Naive B cell (primary cell): Measurements from ENCODE around the gene DMAC1. TPM values are rescaled to one million over a fixed set of nuclear protein-coding genes. Genes with fewer than 3 reads are reported as not detected.

Experiments
- ATAC-seq, 2 donors: fragments of 150-1000 bp; cut with Tn5 transposase; 2 replicates each; pipeline ENCODE4 v1.10.0; 2021; ENCODE audit warnings: low read depth in 2 of 2, mild to moderate bottlenecking in 2 of 2, moderate library complexity in 2 of 2
- DNase-seq: peaks from one replicate; pipeline ENCODE4 v3.0.0; 2022
- H3K27ac Mint-ChIP-seq, 6 donors: one replicate each; pipeline ENCODE4 v1.8.0; 2020 to 2022; ENCODE audit warnings: mild to moderate bottlenecking in 6 of 6, mixed read lengths in 6 of 6, moderate library complexity in 5 of 6, inconsistent platforms in 2 of 6
- H3K27me3 Mint-ChIP-seq, 3 donors: one replicate each; pipeline ENCODE4 v1.8.0; 2021 to 2022; ENCODE audit warnings: mixed read lengths in 3 of 3, mild to moderate bottlenecking in 1 of 3
- H3K36me3 Mint-ChIP-seq, 2 donors: one replicate each; pipeline ENCODE4 v1.8.0; 2020 to 2022; ENCODE audit warnings: mixed read lengths in 2 of 2, inconsistent platforms in 1 of 2, mild to moderate bottlenecking in 1 of 2
- H3K4me1 Mint-ChIP-seq, 3 donors: one replicate each; pipeline ENCODE4 v1.8.0; 2020 to 2022; ENCODE audit warnings: mixed read lengths in 3 of 3, inconsistent platforms in 1 of 3, mild to moderate bottlenecking in 1 of 3, moderate library complexity in 1 of 3
- H3K4me3 Mint-ChIP-seq, 8 donors: one replicate each; pipeline ENCODE4 v1.8.0; 2020 to 2022; ENCODE audit warnings: mild to moderate bottlenecking in 8 of 8, mixed read lengths in 8 of 8, moderate library complexity in 8 of 8, inconsistent platforms in 2 of 8
- H3K9me3 Mint-ChIP-seq, 7 donors: one replicate each; pipeline ENCODE4 v1.8.0; 2020 to 2022; ENCODE audit warnings: mixed read lengths in 7 of 7, mild to moderate bottlenecking in 5 of 7, inconsistent platforms in 2 of 7, moderate library complexity in 1 of 7
- polyA plus RNA-seq, 6 donors: library from polyadenylated mRNA; unstranded; fragments of 300-500 nt; fragmentation: Illumina TruSeq; gene quantifications; one replicate each; pipeline ENCODE4 v1.2.3, GENCODE V29; 2021; ENCODE audit warnings: low read depth in 6 of 6

Gene DMAC1
- polyA plus RNA-seq, 6 donors from 2014 or later = 22.0 to 68.0 (median 57.9) TPM

DNA sequence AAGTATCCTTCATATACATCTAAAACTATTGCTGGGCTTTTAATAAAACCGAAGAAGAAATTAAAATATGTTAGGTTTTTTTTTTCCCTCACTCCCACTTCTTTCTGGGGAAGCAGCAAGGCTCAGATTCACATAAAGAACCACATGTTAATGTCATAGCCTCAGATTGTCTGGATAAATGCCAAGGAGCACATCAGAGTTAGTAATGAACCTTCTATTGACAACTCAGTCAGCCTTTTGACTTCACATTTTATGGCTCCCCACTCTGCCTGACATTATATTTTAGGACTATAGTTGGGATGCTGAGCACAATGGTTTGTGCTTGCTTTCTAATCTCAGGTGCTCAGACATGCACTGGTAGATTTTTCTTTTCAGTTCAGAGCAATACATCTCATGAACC lies 21.8 kb downstream of the DMAC1 start:
- Mint-ChIP-seq H3K27ac (no peak overlapping the region), H3K9me3 (no peaks in the 10 kb centered on the region), H3K36me3 (peaks cover 0 to 8% of the 10 kb centered on the region in 2 donors), H3K4me1 (peaks cover 0 to 6% (median 5%) of the 10 kb centered on the region in 3 donors), H3K27me3 (no peaks in the 10 kb centered on the region), H3K4me3 (no peak overlapping the region)
- no peak for ATAC-seq
- no peak for DNase-seq

- Mint-ChIP-seq H3K4me1 (no peaks in the 10 kb centered on the region), H3K9me3 (peaks cover under 1 to 11% (median 5%) of the 10 kb centered on the region in 7 donors), H3K4me3 (no peak overlapping the region), H3K27me3 (peaks cover 11 to 18% (median 17%) of the 10 kb centered on the region in 3 donors), H3K27ac (no peak overlapping the region), H3K36me3 (peaks cover 0 to 5% of the 10 kb centered on the region in 2 donors)
- ATAC-seq (no peak), DNase-seq (no peak)
Observed at GRCh38 chr9:7770111-7770510, 29.5 kb downstream of the DMAC1 start.

DNA sequence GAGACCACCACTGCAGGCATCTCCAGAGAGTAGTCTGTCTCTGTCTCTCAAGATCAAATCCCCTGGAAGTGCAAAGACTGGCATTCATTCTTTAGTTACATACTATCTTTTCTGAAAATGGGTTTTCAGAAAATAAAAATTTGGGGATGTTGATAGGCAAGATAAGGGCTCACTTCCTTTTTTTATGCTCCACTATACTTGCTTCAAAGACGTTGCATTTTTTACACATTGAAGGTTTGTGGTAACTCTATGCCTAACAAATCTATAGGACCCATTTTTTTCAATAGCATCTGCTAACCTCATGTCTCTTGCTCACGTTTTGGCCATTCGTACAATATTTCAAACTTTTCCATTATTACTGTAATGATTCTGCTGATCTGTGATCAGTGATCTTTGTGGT lies 37.0 kb downstream of the DMAC1 start:
- H3K4me3 Mint-ChIP-seq = no peak overlapping the region

DNA sequence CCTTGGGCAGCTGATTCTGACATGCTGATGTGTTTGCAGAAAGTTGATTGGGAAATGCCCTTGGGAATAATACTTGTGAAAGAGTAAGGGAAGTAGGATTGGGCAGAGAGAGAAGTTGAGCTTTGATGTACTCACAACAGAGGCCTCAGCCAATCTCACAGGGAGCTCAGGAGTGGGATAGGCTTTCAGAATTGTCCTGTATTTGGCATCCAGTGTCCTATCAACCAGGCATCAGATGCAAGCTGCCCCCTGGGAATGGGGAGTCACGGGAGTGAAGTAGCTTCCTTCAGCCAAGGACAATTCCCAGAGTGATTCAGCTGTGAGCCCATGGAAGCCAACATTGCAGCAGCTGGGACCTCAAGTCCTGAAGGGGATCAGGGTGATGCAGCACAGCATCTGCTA lies 39.6 kb downstream of the DMAC1 start:
- Mint-ChIP-seq H3K27me3 (peaks cover 0 to 3% (median 0%) of the 10 kb centered on the region in 3 donors), H3K4me1 (peaks cover 8 to 14% (median 12%) of the 10 kb centered on the region in 3 donors), H3K9me3 (peaks cover 0 to 9% (median 3%) of the 10 kb centered on the region in 7 donors), H3K27ac (no peak overlapping the region), H3K36me3 (peaks cover 0 to 6% of the 10 kb centered on the region in 2 donors), H3K4me3 (no peak overlapping the region)
- ATAC-seq = no peak
- no peak for DNase-seq

More for the DNA sequence above, 37.0 kb downstream of the DMAC1 start:
- ATAC-seq (peak; percentile 72 to 74), DNase-seq (no peak)
- Mint-ChIP-seq H3K27ac (no peak overlapping the region), H3K4me1 (peaks cover 8 to 14% (median 12%) of the 10 kb centered on the region in 3 donors), H3K36me3 (peaks cover 0 to 12% of the 10 kb centered on the region in 2 donors), H3K27me3 (peaks cover 0 to 8% (median 0%) of the 10 kb centered on the region in 3 donors), H3K9me3 (peaks cover 4 to 12% (median 7%) of the 10 kb centered on the region in 7 donors)

DNA sequence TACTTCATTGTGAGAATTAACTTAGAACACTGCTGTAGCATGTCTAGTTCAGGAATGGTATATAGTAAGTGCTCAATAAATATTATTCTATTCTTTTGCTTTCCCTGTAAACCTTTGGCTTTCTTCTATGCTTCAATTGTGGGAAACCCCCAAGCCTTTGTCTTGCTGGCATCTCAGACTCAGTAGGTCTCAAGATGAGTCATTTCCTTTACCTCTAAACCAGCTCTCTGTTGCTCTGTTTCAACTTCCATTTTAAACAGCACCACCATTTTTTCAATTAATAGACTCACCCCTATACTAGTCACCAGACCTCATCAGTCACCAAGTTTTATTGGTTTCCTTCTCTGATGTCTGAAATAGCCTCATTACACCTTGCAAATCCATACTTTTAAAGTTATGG lies 43.5 kb downstream of the DMAC1 start:
- no peak for DNase-seq
- Mint-ChIP-seq H3K4me1 (peaks cover 0 to under 1% (median 0%) of the 10 kb centered on the region in 3 donors), H3K4me3 (no peak overlapping the region)

GRCh38 chr9:7752481-7752880 lies 47.1 kb downstream of the DMAC1 start:
- Mint-ChIP-seq H3K36me3 (peaks cover 0 to 6% of the 10 kb centered on the region in 2 donors), H3K4me3 (no peak overlapping the region), H3K27ac (no peak overlapping the region)

More for the DNA sequence above, 43.5 kb downstream of the DMAC1 start:
- ATAC-seq = no peak
- H3K36me3 Mint-ChIP-seq = no peaks in the 10 kb centered on the region
- no peak overlapping the region for H3K27ac Mint-ChIP-seq
- H3K9me3 Mint-ChIP-seq = no peaks in the 10 kb centered on the region
- no peaks in the 10 kb centered on the region for H3K27me3 Mint-ChIP-seq

More at GRCh38 chr9:7752481-7752880, 47.1 kb downstream of the DMAC1 start:
- H3K4me1 Mint-ChIP-seq = peaks cover 0 to 7% (median 0%) of the 10 kb centered on the region in 3 donors
- peaks cover 0 to 5% (median 2%) of the 10 kb centered on the region in 7 donors for H3K9me3 Mint-ChIP-seq
- DNase-seq = no peak
- no peak for ATAC-seq
- peaks cover 0 to 10% (median 8%) of the 10 kb centered on the region in 3 donors for H3K27me3 Mint-ChIP-seq
